Measurements from ENCODE around the gene BDH2.

Gene BDH2

GRCh38 chr4:103099691-103100392 lies at the start of gene BDH2:
Gene BDH2 (minus strand): TSS chr4:103099834. CDS start chr4:103096254, 3,580 bp downstream.
- no peak for DNase-seq (ENCODE audit: low read depth)

- no peak for DNase-seq (ENCODE audit: low read depth)
These were observed 45.3 kb upstream of the BDH2 start for GRCh38 chr4:103144926-103145325.

GRCh38 chr4:103137446-103137827 lies 37.8 kb upstream of the BDH2 start:
- DNase-seq (ENCODE audit: low read depth), result no peak

GRCh38 chr4:103136671-103137445 lies 37.2 kb upstream of the BDH2 start:
- no peak for DNase-seq (ENCODE audit: low read depth)

GRCh38 chr4:103129174-103129573 lies 29.5 kb upstream of the BDH2 start:
- no peak for DNase-seq (ENCODE audit: low read depth)

- DNase-seq (ENCODE audit: low read depth), result no peak
These were observed 26.5 kb upstream of the BDH2 start for GRCh38 chr4:103126126-103126525.

GRCh38 chr4:103123114-103123513 lies 23.5 kb upstream of the BDH2 start:
- DNase-seq (ENCODE audit: low read depth), result no peak

GRCh38 chr4:103118166-103118565 lies 18.5 kb upstream of the BDH2 start:
- no peak for DNase-seq (ENCODE audit: low read depth)

- DNase-seq (ENCODE audit: low read depth), result no peak
These were observed 12.0 kb upstream of the BDH2 start for GRCh38 chr4:103111598-103111997.

GRCh38 chr4:103108542-103108941 lies 8.9 kb upstream of the BDH2 start:
- DNase-seq (ENCODE audit: low read depth), result no peak

GRCh38 chr4:103105558-103106356 lies 6.1 kb upstream of the BDH2 start:
- DNase-seq (ENCODE audit: low read depth), result no peak

- no peak for DNase-seq (ENCODE audit: low read depth)
These were observed 5.3 kb upstream of the BDH2 start for GRCh38 chr4:103104886-103105285.

- no peak for DNase-seq (ENCODE audit: low read depth)
These were observed 1.1 kb upstream of the BDH2 start for GRCh38 chr4:103100691-103101090.

- no peak for DNase-seq (ENCODE audit: low read depth)
These were observed 736 bp downstream of the BDH2 start for GRCh38 chr4:103098756-103099440.

GRCh38 chr4:103098341-103098740 lies 1.3 kb downstream of the BDH2 start:
- no peak for DNase-seq (ENCODE audit: low read depth)

- DNase-seq (ENCODE audit: low read depth), result no peak
These were observed 2.5 kb downstream of the BDH2 start for GRCh38 chr4:103097112-103097511.

GRCh38 chr4:103095080-103095479 lies 4.6 kb downstream of the BDH2 start:
- DNase-seq (ENCODE audit: low read depth), result no peak

- no peak for DNase-seq (ENCODE audit: low read depth)
These were observed 7.4 kb downstream of the BDH2 start for GRCh38 chr4:103092245-103092644.

- DNase-seq (ENCODE audit: low read depth), result no peak
These were observed 7.9 kb downstream of the BDH2 start for GRCh38 chr4:103091601-103092223.

GRCh38 chr4:103089481-103089880 lies 10.2 kb downstream of the BDH2 start:
- no peak for DNase-seq (ENCODE audit: low read depth)

GRCh38 chr4:103086551-103086950 lies 13.1 kb downstream of the BDH2 start:
- no peak for DNase-seq (ENCODE audit: low read depth)
